GM12878 (cell line): Measurements from ENCODE around the gene NPAS3. TPM values are rescaled to one million over a fixed set of nuclear protein-coding genes. Genes with fewer than 3 reads are reported as not detected.

Experiments used
- ATAC-seq: fragments of 200-7000 bp; cut with Tn5 transposase; 3 replicates; pipeline ENCODE4 v1.9.1; 2020; ENCODE audit warnings: mild to moderate bottlenecking, moderate library complexity
- BruUV-seq: library from RNA; stranded (reverse); fragments of 400-500 nt; replicated peaks from 2 replicates; lab custom pipeline; 2021; lab: Mats Ljungman, UMichigan
- CTCF ChIA-PET: fragments of 300-600 bp; sonication (Branson Sonifier 250); formaldehyde crosslinking; extraction: SDS; loops from one replicate; lab custom pipeline; 2021; ENCODE audit warnings: inconsistent platforms; lab: Yijun Ruan, JAX
- POLR2A ChIA-PET: fragments of 350-600 bp; formaldehyde crosslinking; extraction: SDS; loops from one replicate; lab custom pipeline; 2021; ENCODE audit warnings: inconsistent platforms; lab: Charles Lee
- RAD21 ChIA-PET: fragments of 300-600 bp; sonication (Branson Sonifier 250); formaldehyde crosslinking; loops from one replicate; lab custom pipeline; 2023; ENCODE audit warnings: antibody characterized with exemption; ENCODE audit not compliant: unreplicated experiment; lab: Charles Lee
- SMC1A ChIA-PET: fragments of 300-600 bp; sonication (Branson Sonifier 250); formaldehyde crosslinking; loops from one replicate; lab custom pipeline; 2023; ENCODE audit not compliant: unreplicated experiment, uncharacterized antibody; lab: Charles Lee
- DNase-seq: peaks from one replicate; pipeline ENCODE4 v3.0.0-alpha.2; 2011; ENCODE audit warnings: low read depth, low spot score
- FAIRE-seq: peaks from 3 replicates; lab custom pipeline; 2011; peaks lifted over from hg19 to GRCh38; lab: Jason Lieb, UNC
- H2AFZ ChIP-seq: 2 replicates; pipeline ENCODE4 v1.6.0; 2011; ENCODE audit warnings: low read depth, low read length, control low read depth; ENCODE audit not compliant: control insufficient read depth
- H3K27ac ChIP-seq: 2 replicates; pipeline ENCODE4 v1.5.1; 2011; ENCODE audit warnings: control low read depth; ENCODE audit not compliant: control insufficient read depth, insufficient read depth
- H3K27me3 ChIP-seq, 2 experiments: replicated peaks in 1 of 2; 2 replicates each; pipeline versions ENCODE4 v1.6.0 to v1.6.1; 2011; ENCODE audit warnings: low read length in 1 of 2; ENCODE audit not compliant: control insufficient read depth in 2 of 2, insufficient read depth in 2 of 2
- H3K36me3 ChIP-seq, 2 experiments: 2 replicates each; pipeline ENCODE4 v1.5.1; 2011; ENCODE audit warnings: low read length in 1 of 2; ENCODE audit not compliant: control insufficient read depth in 2 of 2, insufficient read depth in 2 of 2
- H3K4me1 ChIP-seq: 2 replicates; pipeline ENCODE4 v1.6.1; 2011; ENCODE audit warnings: mild to moderate bottlenecking, low read length, moderate library complexity, mixed read lengths; ENCODE audit not compliant: control insufficient read depth, insufficient read depth
- H3K4me2 ChIP-seq: 2 replicates; pipeline ENCODE4 v1.6.0; 2011; ENCODE audit warnings: control low read depth; ENCODE audit not compliant: control insufficient read depth, insufficient read depth
- H3K4me3 ChIP-seq: fragments of 200-600 bp; sonication (generic); 2 replicates; pipeline ENCODE4 v1.5.1; 2016
- H3K79me2 ChIP-seq: 2 replicates; pipeline ENCODE4 v1.6.0; 2011; ENCODE audit warnings: low read length; ENCODE audit not compliant: control insufficient read depth, insufficient read depth
- H3K9ac ChIP-seq: 2 replicates; pipeline ENCODE4 v1.8.0; 2011; ENCODE audit warnings: low read length, control low read depth, mixed read lengths; ENCODE audit not compliant: control insufficient read depth, insufficient read depth
- H3K9me3 ChIP-seq: replicated peaks from 3 replicates; pipeline ENCODE4 v1.5.1; 2011; ENCODE audit warnings: mild to moderate bottlenecking, low read length; ENCODE audit not compliant: control insufficient read depth, insufficient read depth
- H4K20me1 ChIP-seq: 2 replicates; pipeline ENCODE4 v1.6.0; 2011; ENCODE audit not compliant: control insufficient read depth, insufficient read depth
- FOXK2 ChIP-seq: fragments of 450-650 bp; IDR thresholded peaks from 2 replicates; pipeline ENCODE4 v1.6.1; 2017; ENCODE audit warnings: mild to moderate bottlenecking, moderate library complexity
- IRF5 ChIP-seq: fragments of 450-650 bp; IDR thresholded peaks from 2 replicates; pipeline ENCODE4 v1.6.1; 2017; ENCODE audit warnings: borderline replicate concordance
- NFXL1 ChIP-seq: fragments of 450-650 bp; IDR thresholded peaks from 2 replicates; pipeline ENCODE4 v1.6.1; 2017; ENCODE audit warnings: antibody characterized with exemption, mild to moderate bottlenecking, borderline replicate concordance
- PBX3 ChIP-seq: IDR thresholded peaks from 2 replicates; pipeline ENCODE4 v1.6.1; 2011; ENCODE audit warnings: mild to moderate bottlenecking, low read depth, low read length, moderate library complexity; ENCODE audit not compliant: insufficient replicate concordance
- PKNOX1 ChIP-seq: fragments of 450-650 bp; IDR thresholded peaks from 2 replicates; pipeline ENCODE4 v1.6.1; 2016; ENCODE audit warnings: mild to moderate bottlenecking
- POLR2AphosphoS2 ChIP-seq: IDR thresholded peaks from 2 replicates; pipeline ENCODE4 v1.6.1; 2011; ENCODE audit warnings: low read depth, mild to moderate bottlenecking, low read length, improper control_type of control experiment, moderate library complexity
- RCOR1 ChIP-seq: conservative IDR thresholded peaks from 2 replicates; pipeline ENCODE4 v1.6.1; 2012; ENCODE audit warnings: low read depth, low read length, improper control_type of control experiment
- RELB ChIP-seq: fragments of 450-650 bp; IDR thresholded peaks from 2 replicates; pipeline ENCODE4 v1.6.1; 2017; ENCODE audit warnings: low read depth, mild to moderate bottlenecking, moderate library complexity
- SKIL ChIP-seq: fragments of 450-650 bp; IDR thresholded peaks from 2 replicates; pipeline ENCODE4 v1.6.1; 2017; ENCODE audit warnings: mild to moderate bottlenecking, low read depth, inconsistent platforms; ENCODE audit not compliant: poor library complexity, severe bottlenecking
- SRF ChIP-seq, 2 experiments: IDR thresholded peaks; 2 replicates each; pipeline ENCODE4 v1.6.1; 2011; ENCODE audit warnings: low read depth in 2 of 2, low read length in 2 of 2, mild to moderate bottlenecking in 1 of 2, moderate library complexity in 1 of 2
- SUPT20H ChIP-seq: IDR thresholded peaks from 2 replicates; pipeline ENCODE4 v1.6.1; 2011; ENCODE audit warnings: low read depth, mild to moderate bottlenecking, low read length, moderate library complexity, borderline replicate concordance; ENCODE audit not compliant: control insufficient read depth
- SUZ12 ChIP-seq: fragments of 200-600 bp; sonication (generic); IDR thresholded peaks from one replicate; pipeline ENCODE4 v1.6.1; 2018; ENCODE audit warnings: antibody characterized with exemption, mild to moderate bottlenecking; ENCODE audit not compliant: unreplicated experiment
- WRNIP1 ChIP-seq: IDR thresholded peaks from 2 replicates; pipeline ENCODE4 v1.6.1; 2011; ENCODE audit warnings: low read depth, low read length, improper control_type of control experiment, borderline replicate concordance
- YBX1 ChIP-seq: fragments of 450-650 bp; IDR thresholded peaks from 2 replicates; pipeline ENCODE4 v1.6.1; 2016; ENCODE audit warnings: antibody characterized with exemption
- ZNF24 ChIP-seq: fragments of 450-650 bp; IDR thresholded peaks from 2 replicates; pipeline ENCODE4 v1.6.1; 2017; ENCODE audit warnings: antibody characterized with exemption, mild to moderate bottlenecking
- ZNF274 ChIP-seq: IDR thresholded peaks from one replicate; pipeline ENCODE4 v1.8.0; 2011; ENCODE audit not compliant: insufficient read length, insufficient read depth
- WGBS: methylation state at CpG from one replicate; pipeline ENCODE4 v1.1.6; 2016; ENCODE audit warnings: low lambda C conversion rate; ENCODE audit not compliant: insufficient replicate concordance, insufficient coverage; ENCODE audit errors: missing lambda C conversion rate; 5-methylcytosine and 5-hydroxymethylcytosine counted together
- in situ Hi-C: fragments of 300-500 bp; cut with MboI; formaldehyde crosslinking; loops from 9 replicates; pipeline ENCODE4 v1.14.3; 2018; ENCODE audit warnings: mixed read lengths
- intact Hi-C: fragments of 100-400 bp; cut with micrococcal nuclease; formaldehyde crosslinking; loops from one replicate; pipeline ENCODE4 v1.14.2; 2022; ENCODE audit not compliant: unreplicated experiment
- polyA plus RNA-seq, 11 experiments: library from polyadenylated mRNA; depleted of rRNA in 4 of 11; unstranded in 6 of 11; stranded (reverse) in 5 of 11; fragments of >200 nt; fragmentation: Nextera tagmentation in 4 of 11; fragmentation: Illumina TruSeq in 1 of 11; extraction: Ambion mirVana in 4 of 11; extraction: Trizol in 1 of 11; gene quantifications; 1 replicate in 1 of 11; 2 replicates in 10 of 11; pipeline versions ENCODE4 v1.2.1 to v1.2.3, GENCODE V29; 2011 to 2016; ENCODE audit warnings: inconsistent platforms in 2 of 11, missing spikeins in 2 of 11, low read depth in 1 of 11
- total RNA-seq, 4 experiments: library from RNA; depleted of rRNA in 3 of 4; stranded (reverse); fragments of >200 nt in 3 of 4; fragmentation: Illumina TruSeq in 1 of 4; extraction: Trizol in 1 of 4; gene quantifications; 2 replicates each; pipeline versions ENCODE4 v1.2.1 to v1.2.3, GENCODE V29; 2013 to 2021

Gene NPAS3
- total and polyA plus RNA-seq, 10 of the 15 experiments (the other 5 are each of a cell fraction or from before 2014, with no cell fraction given): under 0.01 to 2.7 (median 0.03) TPM; not detected in 6

GRCh38 chr14:33165144-33165925, 226.7 kb downstream of the NPAS3 start:
- DNase-seq (no peak), ATAC-seq (no peak), FAIRE-seq (no peak)
- in situ Hi-C loops (no loop called here), intact Hi-C loops (no loop called here)
- Histone ChIP-seq H3K27me3 (no peaks in the 10 kb centered on the region), H3K36me3 (no peaks in the 10 kb centered on the region), H3K4me3 (no peak overlapping the region), H2AFZ (no peak overlapping the region), H3K4me1 (no peaks in the 10 kb centered on the region), H3K4me2 (no peak overlapping the region), H4K20me1 (no peaks in the 10 kb centered on the region), H3K9ac (no peak overlapping the region), H3K79me2 (no peaks in the 10 kb centered on the region), H3K9me3 (no peaks in the 10 kb centered on the region), H3K27ac (no peak overlapping the region)
- SMC1A ChIA-PET: no interaction called here
- RAD21 ChIA-PET: interaction anchor here (0.9 kb wide), 1 partner anchor 9 kb away, joined by 3 read pairs; no protein-coding TSS in a partner anchor
- POLR2A ChIA-PET: no interaction called here
- CTCF ChIA-PET: no interaction called here
- WGBS: 22% methylated on average over 8 of the region's 8 CpGs
- BruUV-seq: no TSS peak
- TF ChIP-seq SUZ12 (no peak), POLR2AphosphoS2 (no peak), RELB (no peak), ZNF24 (no peak), PBX3 (no peak), WRNIP1 (no peak), SUPT20H (no peak), NFXL1 (no peak), SKIL (no peak), SRF (IDR thresholded peaks at IDR 0.05; ENCODE audit: low read depth in 2 of 2, low read length in 2 of 2) (no peak), ZNF274 (no peak), YBX1 (no peak), PKNOX1 (no peak), RCOR1 (no peak), FOXK2 (no peak), IRF5 (no peak)
